Mammary epithelial cell (primary cell): Measurements from ENCODE around the gene SYMPK.

Source experiments
- EZH2 ChIP-seq: IDR thresholded peaks from 2 replicates; pipeline ENCODE4 v1.6.1; 2012; ENCODE audit warnings: low read length, inconsistent platforms, borderline replicate concordance
- TF ChIP-seq, protein P1 (sequence below), 2 donors: IDR thresholded peaks in 1 of 2; conservative IDR thresholded peaks in 1 of 2; 2 replicates each; pipeline ENCODE4 v1.5.1; 2011 to 2012; ENCODE audit warnings: inconsistent platforms in 2 of 2, low read length in 2 of 2, mild to moderate bottlenecking in 2 of 2, control low read depth in 1 of 2, low read depth in 1 of 2; ENCODE audit not compliant: insufficient read depth in 1 of 2; ENCODE audit errors: extremely low read depth in 1 of 2

DNA sequence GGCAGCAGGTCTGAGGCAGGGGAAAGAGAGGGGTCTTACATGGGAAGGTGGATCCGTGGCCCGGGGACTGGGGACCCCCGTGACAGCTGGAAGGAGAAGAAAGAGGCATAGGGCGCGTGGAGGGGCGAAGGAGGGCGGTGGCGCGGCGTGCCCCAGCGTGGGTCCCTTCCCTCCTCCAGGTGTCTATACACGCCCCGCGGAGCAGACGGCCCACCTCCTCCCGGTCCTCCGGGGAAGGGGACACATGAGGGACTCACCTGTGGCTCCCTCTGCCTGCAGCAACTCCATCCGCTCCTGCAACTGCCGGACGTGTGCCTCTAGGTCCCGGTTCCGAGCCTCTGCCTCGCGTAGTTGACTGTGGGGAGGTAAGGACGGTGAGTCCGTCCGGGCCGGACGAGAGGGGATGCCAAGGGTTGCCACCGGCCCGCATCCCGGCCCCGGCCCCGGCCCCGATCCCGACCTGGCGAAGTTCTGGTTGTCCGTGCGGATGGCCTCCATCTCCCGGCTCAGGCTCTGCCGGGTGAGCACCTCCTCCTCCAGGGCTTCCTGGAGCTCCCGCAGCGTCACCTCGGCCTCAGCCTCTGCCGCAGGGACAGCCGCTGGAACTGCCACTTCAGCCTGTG, 91.5 kb downstream of the SYMPK start:
- TF ChIP-seq, protein P1, sequence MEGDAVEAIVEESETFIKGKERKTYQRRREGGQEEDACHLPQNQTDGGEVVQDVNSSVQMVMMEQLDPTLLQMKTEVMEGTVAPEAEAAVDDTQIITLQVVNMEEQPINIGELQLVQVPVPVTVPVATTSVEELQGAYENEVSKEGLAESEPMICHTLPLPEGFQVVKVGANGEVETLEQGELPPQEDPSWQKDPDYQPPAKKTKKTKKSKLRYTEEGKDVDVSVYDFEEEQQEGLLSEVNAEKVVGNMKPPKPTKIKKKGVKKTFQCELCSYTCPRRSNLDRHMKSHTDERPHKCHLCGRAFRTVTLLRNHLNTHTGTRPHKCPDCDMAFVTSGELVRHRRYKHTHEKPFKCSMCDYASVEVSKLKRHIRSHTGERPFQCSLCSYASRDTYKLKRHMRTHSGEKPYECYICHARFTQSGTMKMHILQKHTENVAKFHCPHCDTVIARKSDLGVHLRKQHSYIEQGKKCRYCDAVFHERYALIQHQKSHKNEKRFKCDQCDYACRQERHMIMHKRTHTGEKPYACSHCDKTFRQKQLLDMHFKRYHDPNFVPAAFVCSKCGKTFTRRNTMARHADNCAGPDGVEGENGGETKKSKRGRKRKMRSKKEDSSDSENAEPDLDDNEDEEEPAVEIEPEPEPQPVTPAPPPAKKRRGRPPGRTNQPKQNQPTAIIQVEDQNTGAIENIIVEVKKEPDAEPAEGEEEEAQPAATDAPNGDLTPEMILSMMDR (conservative IDR thresholded peaks at IDR 0.05 in 1 of 2, IDR thresholded peaks at IDR 0.05 in 1 of 2; ENCODE audit: extremely low read depth in 1 of 2, insufficient read depth in 1 of 2, low read depth in 1 of 2, low read length in 2 of 2) = no peak
- no peak for TF ChIP-seq EZH2
